Epithelial cell of esophagus (primary cell): ENCODE results near the gene VPS37C.

Experiments used
- DNase-seq: peaks from one replicate; pipeline ENCODE4 v3.0.0; 2010; ENCODE audit warnings: low read depth
- H3K4me3 ChIP-seq: 2 replicates; pipeline ENCODE4 v1.5.1; 2011; ENCODE audit warnings: mild to moderate bottlenecking, low read length, control low read depth
- CTCF ChIP-seq: IDR thresholded peaks from 2 replicates; pipeline ENCODE4 v1.5.1; 2011; ENCODE audit warnings: low read depth, mild to moderate bottlenecking, low read length, control low read depth, inconsistent platforms; ENCODE audit not compliant: insufficient read depth; ENCODE audit errors: missing control alignments

The VPS37C gene

GRCh38 chr11:61116426-61117167, 44.6 kb downstream of the VPS37C start:
- H3K4me3 ChIP-seq, result no peak overlapping the region
- peak; percentile 9 for DNase-seq
- TF ChIP-seq CTCF, result no peak

- no peak for TF ChIP-seq CTCF
- DNase-seq, result no peak
- H3K4me3 ChIP-seq, result no peak overlapping the region
These were observed 45.6 kb downstream of the VPS37C start for GRCh38 chr11:61115498-61116224.

DNA sequence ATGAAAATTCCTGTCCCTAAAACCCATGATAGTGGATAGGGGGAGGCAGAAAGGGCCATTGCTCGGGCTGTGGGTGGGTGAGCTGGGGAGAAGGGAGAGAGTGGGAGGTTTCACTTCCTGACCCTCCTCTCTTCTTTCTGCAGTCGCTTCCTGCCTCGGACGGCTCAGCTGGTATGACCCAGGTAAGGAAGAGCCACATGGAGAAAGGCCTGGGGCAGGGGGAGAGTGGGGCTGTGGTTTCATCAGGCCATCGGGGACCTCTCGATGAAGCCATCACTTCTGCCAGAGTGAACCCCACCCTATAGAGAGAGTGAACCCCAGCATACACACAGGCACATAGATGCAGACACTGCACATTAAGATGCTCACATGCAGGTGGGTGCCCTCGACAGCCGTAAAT, 46.3 kb downstream of the VPS37C start:
- no peak for DNase-seq
- no peak overlapping the region for H3K4me3 ChIP-seq
- TF ChIP-seq CTCF, result no peak

- H3K4me3 ChIP-seq, result no peak overlapping the region
- no peak for DNase-seq
- TF ChIP-seq CTCF, result no peak
These were observed 48.0 kb downstream of the VPS37C start for GRCh38 chr11:61113201-61113600.

- no peak for DNase-seq
- no peak overlapping the region for H3K4me3 ChIP-seq
- no peak for TF ChIP-seq CTCF
These were observed 48.7 kb downstream of the VPS37C start for GRCh38 chr11:61112575-61112974.

DNA sequence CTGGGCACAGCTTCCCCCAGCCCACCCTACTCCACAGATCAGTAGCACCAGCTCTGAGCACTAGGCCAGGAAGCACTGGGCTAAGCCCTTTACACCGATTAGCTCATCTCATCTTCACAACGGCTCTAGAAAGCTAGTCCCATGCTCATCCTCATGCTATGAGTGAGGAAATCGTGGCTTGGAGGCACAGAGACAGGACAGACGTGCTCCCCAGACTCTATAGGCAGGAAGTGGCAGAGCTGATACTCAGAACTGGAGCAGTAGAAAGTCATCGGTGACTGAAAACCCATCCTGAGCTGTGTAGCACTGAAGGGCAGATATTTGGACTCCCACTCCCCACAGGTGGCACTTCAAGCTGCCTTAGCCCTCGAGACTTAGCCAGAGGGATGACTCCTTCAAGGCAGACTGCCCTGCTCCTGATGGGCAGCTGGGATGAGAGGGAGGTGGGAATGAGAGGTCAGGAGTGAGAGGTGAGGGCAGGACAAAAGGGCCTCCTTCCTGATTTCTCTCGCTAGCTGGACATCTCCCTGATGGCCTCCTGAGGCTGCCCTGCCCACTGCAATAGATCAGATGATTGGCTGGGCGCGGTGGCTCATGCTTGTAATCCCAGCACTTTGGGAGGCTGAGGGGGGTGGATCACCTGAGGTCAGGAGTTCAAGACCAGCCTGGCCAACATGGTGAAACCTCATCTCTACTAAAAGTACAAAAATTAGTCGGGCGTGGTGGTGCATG, 49.3 kb downstream of the VPS37C start:
- DNase-seq, result no peak
- no peak overlapping the region for H3K4me3 ChIP-seq
- TF ChIP-seq CTCF, result no peak
